Gastroesophageal sphincter (tissue), 4 donors: ENCODE data around the gene EEF1AKMT1. TPM values are rescaled to one million over a fixed set of nuclear protein-coding genes. Genes with fewer than 3 reads are reported as not detected.

Experiments
- ATAC-seq: fragments of 150-250 bp; one replicate; pipeline ENCODE4 v1.9.1; 2016; ENCODE audit warnings: mild to moderate bottlenecking, moderate library complexity
- H3K27ac ChIP-seq, 4 donors: fragments of 200-600 bp; sonication (generic) in 3 of 4; 1 replicate in 3 of 4; 2 replicates in 1 of 4; pipeline ENCODE4 v1.5.1; 2016 to 2019
- H3K27me3 ChIP-seq: fragments of 200-600 bp; sonication (generic); one replicate; pipeline ENCODE4 v1.5.1; 2019
- H3K36me3 ChIP-seq, 2 donors: fragments of 200-600 bp; sonication (generic); one replicate each; pipeline ENCODE4 v1.5.1; 2019; ENCODE audit warnings: control low read depth in 1 of 2
- H3K4me1 ChIP-seq, 3 donors: fragments of 200-600 bp; sonication (generic); 1 replicate in 2 of 3; 2 replicates in 1 of 3; pipeline ENCODE4 v1.5.1; 2016 to 2019; ENCODE audit warnings: control low read depth in 2 of 3
- H3K4me3 ChIP-seq, 2 donors: fragments of 200-600 bp; sonication (generic); one replicate each; pipeline ENCODE4 v1.5.1; 2019; ENCODE audit warnings: mild to moderate bottlenecking in 1 of 2, moderate library complexity in 1 of 2
- H3K9me3 ChIP-seq, 3 donors: fragments of 200-600 bp; sonication (generic); one replicate each; pipeline ENCODE4 v1.5.1; 2017 to 2019; ENCODE audit warnings: control low read depth in 2 of 3
- CTCF ChIP-seq, 4 experiments: fragments of 200-600 bp in 2 of 4; fragments of 450-650 bp in 2 of 4; sonication (generic) in 1 of 4; IDR thresholded peaks; one replicate each; pipeline ENCODE4 v1.5.1; 2017 to 2019; ENCODE audit warnings: antibody characterized with exemption in 4 of 4, mild to moderate bottlenecking in 2 of 4, moderate library complexity in 2 of 4
- EP300 ChIP-seq: sonication (generic); formaldehyde crosslinking; IDR thresholded peaks from one replicate; pipeline ENCODE4 v1.6.1; 2017; ENCODE audit warnings: antibody characterized with exemption, mild to moderate bottlenecking
- POLR2A ChIP-seq, 2 donors: fragments of 450-650 bp; IDR thresholded peaks; one replicate each; pipeline ENCODE4 v1.6.1; 2017; ENCODE audit warnings: antibody characterized with exemption in 2 of 2, mild to moderate bottlenecking in 2 of 2, moderate library complexity in 1 of 2
- POLR2AphosphoS5 ChIP-seq: sonication (generic); formaldehyde crosslinking; IDR thresholded peaks from one replicate; pipeline ENCODE4 v1.6.1; 2017; ENCODE audit warnings: antibody characterized with exemption
- WGBS, 2 donors: methylation state at CpG; one replicate each; pipeline ENCODE4 v1.1.5; 2018; ENCODE audit warnings: low coverage in 1 of 2; 5-methylcytosine and 5-hydroxymethylcytosine counted together
- total RNA-seq, 4 donors: library from RNA; depleted of rRNA; stranded (reverse); fragments of >200 nt; gene quantifications; one replicate each; pipeline ENCODE4 v1.1.0, GENCODE V29; 2016

EEF1AKMT1 gene
- total RNA-seq, 4 donors from 2014 or later, result 13.5 to 39.2 (median 20.3) TPM

- H3K9me3 ChIP-seq, result no peaks in the 10 kb centered on the region
- peaks cover 0 to 36% (median 15%) of the 10 kb centered on the region in 3 donors for H3K4me1 ChIP-seq
- H3K27me3 ChIP-seq, result no peaks in the 10 kb centered on the region
- peak; percentile 78 for ATAC-seq
- H3K27ac ChIP-seq, result peak overlapping the region; percentile 23 to 81 (median 74)
- H3K4me3 ChIP-seq, result peak overlapping the region in 1 of 2 donors; percentile 1
- TF ChIP-seq POLR2A (IDR thresholded peaks at IDR 0.05) (no peak), POLR2AphosphoS5 (peak; percentile 28)
- 8 to 41% methylated on average over 4 to 5 of the region's 9 CpGs for WGBS, 2 donors
- no peaks in the 10 kb centered on the region for H3K36me3 ChIP-seq
Measured at GRCh38 chr13:20714563-20715329, 59.0 kb downstream of the EEF1AKMT1 start.

- no peaks in the 10 kb centered on the region for H3K27me3 ChIP-seq
- TF ChIP-seq CTCF (IDR thresholded peaks at IDR 0.05), result no peak
- TF ChIP-seq POLR2A (IDR thresholded peaks at IDR 0.05), result no peak
- no peak for TF ChIP-seq POLR2AphosphoS5
- no peak for TF ChIP-seq EP300
- no peaks in the 10 kb centered on the region for H3K36me3 ChIP-seq
- peak; percentile 1 for ATAC-seq
- WGBS, 2 donors, result 40 to 44% methylated on average over 1 to 5 of the region's 8 CpGs
- no peaks in the 10 kb centered on the region for H3K9me3 ChIP-seq
- H3K4me3 ChIP-seq, result no peak overlapping the region
- peak overlapping the region; percentile 23 to 81 (median 74) for H3K27ac ChIP-seq
- peaks cover 0 to 42% (median 15%) of the 10 kb centered on the region in 3 donors for H3K4me1 ChIP-seq
Measured at GRCh38 chr13:20714161-20714560, 59.6 kb downstream of the EEF1AKMT1 start.

DNA sequence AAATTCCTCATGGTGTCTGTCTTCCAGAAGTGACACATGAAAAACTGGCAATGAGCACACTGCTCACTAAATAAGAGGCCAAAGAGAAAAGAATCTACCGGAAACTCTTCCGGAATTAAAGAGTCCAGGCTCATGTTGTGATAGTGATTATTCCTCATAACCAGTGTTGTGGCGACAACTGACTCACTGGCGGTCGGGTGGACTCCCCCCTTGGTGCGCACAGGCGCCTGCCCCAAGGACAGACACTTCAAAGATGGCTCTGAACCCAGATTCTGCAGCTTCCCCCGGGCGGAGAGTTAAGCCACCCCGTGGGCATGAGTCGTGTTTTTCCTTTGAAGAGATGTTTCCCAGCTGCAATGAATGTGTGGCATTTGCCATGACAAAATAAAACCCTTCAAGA is 60.0 kb downstream of the EEF1AKMT1 start:
- Histone ChIP-seq H3K27me3 (no peaks in the 10 kb centered on the region), H3K4me1 (peaks cover 0 to 46% (median 15%) of the 10 kb centered on the region in 3 donors), H3K9me3 (no peaks in the 10 kb centered on the region), H3K27ac (peak overlapping the region in 3 of 4 donors; percentile 70 to 81 (median 79)), H3K4me3 (no peak overlapping the region), H3K36me3 (no peaks in the 10 kb centered on the region)
- WGBS, 2 donors, result 46 to 59% methylated on average over 6 to 9 of the region's 11 CpGs
- no peak for ATAC-seq
- TF ChIP-seq POLR2A (IDR thresholded peaks at IDR 0.05) (no peak), CTCF (IDR thresholded peaks at IDR 0.05) (no peak), POLR2AphosphoS5 (no peak), EP300 (no peak)

DNA sequence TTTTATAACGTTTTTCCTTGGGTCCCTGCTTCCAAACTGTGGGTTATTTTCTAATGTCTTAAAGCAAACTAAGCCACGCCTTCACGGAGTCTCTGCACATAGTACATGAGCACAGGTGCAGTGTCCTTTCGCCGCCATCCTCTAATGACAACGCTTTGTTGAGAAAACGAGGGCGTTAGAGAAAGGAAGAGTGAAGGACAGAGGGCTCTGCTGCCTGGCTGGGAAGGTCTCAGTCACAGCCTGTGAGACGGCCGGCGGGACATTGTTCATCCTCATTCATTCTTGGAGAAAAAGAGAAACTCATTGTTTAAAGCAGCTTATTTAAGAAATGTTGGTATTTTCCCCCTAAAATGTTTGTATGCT is 60.8 kb downstream of the EEF1AKMT1 start:
- H3K4me3 ChIP-seq, result peak overlapping the region; percentile 28 to 36
- H3K4me1 ChIP-seq, result peaks cover 0 to 46% (median 15%) of the 10 kb centered on the region in 3 donors
- ATAC-seq, result no peak
- 12 to 35% methylated on average over 6 to 11 of the region's 11 CpGs for WGBS, 2 donors
- no peaks in the 10 kb centered on the region for H3K9me3 ChIP-seq
- peak overlapping the region; percentile 15 to 81 (median 74) for H3K27ac ChIP-seq
- H3K27me3 ChIP-seq, result no peaks in the 10 kb centered on the region
- TF ChIP-seq EP300 (no peak), POLR2A (IDR thresholded peaks at IDR 0.05) (no peak), POLR2AphosphoS5 (no peak), CTCF (IDR thresholded peaks at IDR 0.05) (no peak)
- no peaks in the 10 kb centered on the region for H3K36me3 ChIP-seq

DNA sequence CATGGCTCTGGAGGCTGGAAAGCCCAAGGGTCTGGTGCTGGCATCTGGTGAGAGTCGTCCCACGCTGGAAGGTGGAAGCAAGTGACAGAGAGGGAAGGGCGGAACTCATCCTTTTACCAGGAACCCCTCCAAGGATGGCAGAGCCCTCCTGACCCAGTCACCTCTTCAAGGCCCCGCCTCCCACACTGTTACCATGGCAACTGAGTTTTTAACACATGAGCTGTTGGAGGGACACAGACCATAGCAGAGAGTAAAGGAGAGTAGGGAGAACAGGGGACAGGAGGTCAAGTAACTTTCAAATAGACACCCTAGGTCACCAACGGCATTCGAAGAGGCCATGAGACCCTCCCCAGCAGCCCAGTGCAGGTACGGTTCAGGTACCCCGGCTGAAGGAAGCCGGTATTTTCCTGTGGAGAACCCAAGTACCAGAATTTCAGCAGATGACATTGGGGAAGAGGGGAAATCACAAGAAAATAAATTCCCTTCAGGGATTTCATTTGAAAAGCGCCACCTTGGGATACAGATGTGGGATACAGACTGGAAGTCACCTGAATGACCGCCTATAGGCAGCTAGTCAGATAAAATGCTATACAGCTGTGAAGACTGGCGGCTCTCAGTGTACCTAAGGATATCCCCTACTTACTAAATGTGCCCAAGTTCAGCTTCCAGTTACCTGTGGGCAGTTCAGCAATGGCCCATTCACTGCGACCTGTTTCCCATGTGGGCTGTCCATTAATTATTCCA is 62.3 kb downstream of the EEF1AKMT1 start:
- Histone ChIP-seq H3K4me1 (peaks cover 0 to 46% (median 15%) of the 10 kb centered on the region in 3 donors), H3K9me3 (no peaks in the 10 kb centered on the region), H3K27ac (no peak overlapping the region), H3K27me3 (no peaks in the 10 kb centered on the region), H3K36me3 (no peaks in the 10 kb centered on the region), H3K4me3 (no peak overlapping the region)
- WGBS, 2 donors, result 85 to 91% methylated on average over 4 to 12 of the region's 13 CpGs
- no peak for ATAC-seq
- TF ChIP-seq POLR2AphosphoS5, result no peak
- no peak for TF ChIP-seq POLR2A (IDR thresholded peaks at IDR 0.05)
- TF ChIP-seq EP300, result no peak
- no peak for TF ChIP-seq CTCF (IDR thresholded peaks at IDR 0.05)
